ENCODE measurements around the gene MARCHF4. TPM values are rescaled to one million over a fixed set of nuclear protein-coding genes. Genes with fewer than 3 reads are reported as not detected.
A peak's percentile ranks its signal among the peaks of the same experiment; 100 is the strongest.
"Not testable (repeated sequence)": the region's sequence is repeated elsewhere in the genome, so short reads cannot be mapped to it uniquely, and the experiment has no call there.

Gene MARCHF4
- total RNA-seq, 1 donor from 2014 or later: not detected

DNA sequence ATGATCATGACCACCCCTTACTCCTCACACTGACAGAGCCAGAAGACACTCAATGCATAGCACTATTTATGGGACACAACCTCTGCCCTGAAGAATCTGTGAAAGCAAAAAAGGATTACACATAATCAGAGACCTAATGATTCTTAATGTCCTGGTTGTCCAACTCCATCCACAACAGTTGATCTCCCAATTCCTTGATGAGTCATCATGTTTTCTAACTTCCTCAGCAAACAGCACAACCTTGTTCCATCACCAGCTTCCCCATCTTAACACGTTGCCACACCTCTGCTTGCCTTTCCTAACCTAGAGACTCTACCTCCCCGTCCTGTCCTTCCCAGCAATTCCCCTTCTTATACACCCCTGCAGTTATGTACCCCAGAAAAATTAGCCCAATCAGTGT, 13.2 kb upstream of the MARCHF4 start:
- Mint-ChIP-seq H3K9me3 (peaks cover 5% of the 10 kb centered on the region), H3K27ac (no peak overlapping the region), H3K36me3 (ENCODE audit: low read depth) (no peaks in the 10 kb centered on the region), H3K27me3 (ENCODE audit: insufficient read depth) (peaks cover 7% of the 10 kb centered on the region), H3K4me3 (no peak overlapping the region), H3K4me1 (ENCODE audit: low read depth) (peaks cover 14% of the 10 kb centered on the region)
- DNase-seq (ENCODE audit: low spot score): no peak
- intact Hi-C loops (cut with micrococcal nuclease): no loop called here

DNA sequence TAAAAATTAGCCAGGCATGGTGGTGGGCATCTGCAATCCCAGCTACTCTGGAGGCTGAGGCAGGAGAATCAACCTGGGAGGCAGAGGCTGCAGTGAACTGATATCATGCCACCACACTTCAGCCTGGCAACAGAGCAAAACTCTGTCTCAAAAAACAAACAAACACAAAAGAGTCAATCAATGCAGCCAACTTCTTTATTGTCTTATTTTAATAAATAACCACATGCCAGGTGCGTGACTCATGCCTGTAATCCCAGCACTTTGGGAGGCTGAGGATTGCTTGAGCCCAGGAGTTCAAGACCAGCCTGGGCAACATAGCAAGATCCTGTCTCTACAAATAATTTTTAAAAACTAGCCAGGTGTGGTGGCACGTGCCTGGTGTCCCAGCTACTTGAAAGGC, 12.1 kb upstream of the MARCHF4 start:
- H3K36me3 Mint-ChIP-seq (ENCODE audit: low read depth); H3K4me3 Mint-ChIP-seq; H3K27me3 Mint-ChIP-seq (ENCODE audit: insufficient read depth); intact Hi-C loops (cut with micrococcal nuclease); DNase-seq (ENCODE audit: low spot score); H3K9me3 Mint-ChIP-seq; H3K27ac Mint-ChIP-seq: not testable (repeated sequence)
- peaks cover 14% of the 10 kb centered on the region for H3K4me1 Mint-ChIP-seq (ENCODE audit: low read depth)

- Mint-ChIP-seq H3K9me3 (no peaks in the 10 kb centered on the region), H3K27ac (no peak overlapping the region), H3K4me1 (ENCODE audit: low read depth) (no peaks in the 10 kb centered on the region), H3K36me3 (ENCODE audit: low read depth) (no peaks in the 10 kb centered on the region), H3K27me3 (ENCODE audit: insufficient read depth) (peaks cover 6% of the 10 kb centered on the region), H3K4me3 (no peak overlapping the region)
- intact Hi-C loops (cut with micrococcal nuclease): no loop called here
- DNase-seq (ENCODE audit: low spot score): no peak
Observed at GRCh38 chr2:216379977-216380376, 7.7 kb upstream of the MARCHF4 start.

GRCh38 chr2:216375286-216375685, 3.0 kb upstream of the MARCHF4 start:
- no peaks in the 10 kb centered on the region for H3K4me1 Mint-ChIP-seq (ENCODE audit: low read depth)
- H3K4me3 Mint-ChIP-seq: no peak overlapping the region
- DNase-seq (ENCODE audit: low spot score): no peak
- H3K27me3 Mint-ChIP-seq (ENCODE audit: insufficient read depth): peaks cover 35% of the 10 kb centered on the region
- intact Hi-C loops (cut with micrococcal nuclease): no loop called here
- no peaks in the 10 kb centered on the region for H3K9me3 Mint-ChIP-seq
- H3K36me3 Mint-ChIP-seq (ENCODE audit: low read depth): no peaks in the 10 kb centered on the region
- no peak overlapping the region for H3K27ac Mint-ChIP-seq

DNA sequence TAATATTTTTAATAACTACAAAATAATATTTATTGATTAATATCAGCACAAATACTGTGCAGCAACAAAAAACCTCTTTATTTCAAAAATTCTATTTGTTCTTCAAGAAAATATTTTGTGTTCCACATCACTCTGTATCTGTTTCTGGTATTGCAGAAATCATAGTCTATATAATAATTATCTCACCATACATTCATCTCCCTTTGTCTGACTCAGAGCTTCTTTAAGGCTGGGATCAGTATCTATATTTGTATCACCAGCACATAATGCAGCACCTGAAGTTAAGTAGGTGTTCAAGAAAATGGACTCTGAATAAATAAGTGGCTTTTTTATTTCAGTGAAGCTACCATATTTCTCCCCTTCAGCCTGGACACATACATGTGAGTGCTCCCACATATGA, 1.6 kb upstream of the MARCHF4 start:
- DNase-seq (ENCODE audit: low spot score): no peak
- Mint-ChIP-seq H3K27me3 (ENCODE audit: insufficient read depth) (peaks cover 40% of the 10 kb centered on the region), H3K27ac (no peak overlapping the region), H3K4me3 (no peak overlapping the region), H3K36me3 (ENCODE audit: low read depth) (no peaks in the 10 kb centered on the region), H3K9me3 (no peaks in the 10 kb centered on the region), H3K4me1 (ENCODE audit: low read depth) (no peaks in the 10 kb centered on the region)
- intact Hi-C loops (cut with micrococcal nuclease): no loop called here

DNA sequence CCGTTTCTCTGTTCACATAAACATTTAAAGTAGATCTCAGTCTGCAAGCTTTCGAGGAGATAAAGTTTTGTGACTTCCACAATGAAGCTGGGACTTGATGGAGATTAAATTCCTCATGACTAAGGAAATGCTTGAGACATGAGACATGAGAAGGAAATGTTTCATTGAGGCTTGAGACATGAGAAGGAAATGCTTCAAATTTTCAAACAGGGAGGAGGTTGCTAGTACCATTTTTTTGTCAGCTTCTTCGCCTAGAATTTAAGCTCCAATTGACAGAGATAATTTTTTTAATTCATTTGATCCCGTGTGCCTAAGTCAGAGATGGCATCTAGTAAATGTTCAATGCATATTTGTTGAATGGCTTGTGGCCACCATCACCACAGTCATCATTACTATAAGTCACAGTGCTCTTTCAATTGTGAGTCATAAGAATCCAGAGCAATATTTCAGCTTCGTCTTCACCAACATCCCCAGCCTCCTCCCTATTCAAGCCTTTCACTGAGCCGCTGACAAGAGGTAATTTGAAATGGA, 543 bp upstream of the MARCHF4 start:
- no peak for DNase-seq (ENCODE audit: low spot score)
- Mint-ChIP-seq H3K27me3 (ENCODE audit: insufficient read depth) (peaks cover 44% of the 10 kb centered on the region), H3K4me3 (no peak overlapping the region), H3K27ac (no peak overlapping the region), H3K4me1 (ENCODE audit: low read depth) (no peaks in the 10 kb centered on the region), H3K36me3 (ENCODE audit: low read depth) (no peaks in the 10 kb centered on the region), H3K9me3 (no peaks in the 10 kb centered on the region)
- intact Hi-C loops (cut with micrococcal nuclease): loop anchor here (1.0 kb wide), 1 partner anchor 39 kb away; the partner anchor contains the start of gene SMARCAL1

DNA sequence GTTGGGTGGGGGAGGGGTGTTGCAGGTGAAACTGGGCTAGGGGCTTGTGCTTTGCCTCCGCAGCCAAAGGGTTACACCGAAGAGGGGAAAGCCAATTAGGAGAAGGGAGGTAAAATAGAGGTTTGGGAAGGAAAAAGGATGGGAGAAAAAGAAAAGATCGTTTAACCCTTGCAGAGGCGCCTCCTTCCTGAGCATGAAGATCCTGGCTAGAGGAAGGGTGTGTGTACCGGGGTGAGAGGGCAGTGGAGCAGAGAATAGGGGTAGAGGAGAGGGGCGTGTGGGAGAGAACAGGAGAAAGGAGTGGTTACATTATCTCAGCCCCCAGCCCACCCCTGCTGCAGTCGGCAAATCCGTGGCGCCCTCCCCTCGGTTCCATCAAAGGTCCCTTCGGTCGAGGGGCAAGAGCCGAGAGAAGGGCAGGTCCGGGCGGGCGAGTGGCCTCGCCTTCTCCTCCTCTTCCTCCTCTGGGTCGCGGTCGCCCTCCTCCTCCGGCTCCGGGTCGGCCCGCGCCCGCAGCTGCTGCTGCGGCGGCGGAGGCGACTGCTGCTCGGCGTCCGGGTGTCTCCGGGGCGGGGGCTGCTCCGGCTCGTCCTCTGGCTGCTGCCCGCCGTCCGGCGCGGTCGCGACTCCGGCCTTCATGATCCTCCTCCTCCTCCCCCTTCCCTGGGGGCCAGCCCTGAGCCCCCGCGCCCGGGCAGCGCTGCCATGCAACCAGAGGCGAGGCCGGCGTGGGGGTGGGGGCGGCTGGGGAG, 1.1 kb downstream of the MARCHF4 start:
- no peaks in the 10 kb centered on the region for H3K9me3 Mint-ChIP-seq
- H3K4me1 Mint-ChIP-seq (ENCODE audit: low read depth): no peaks in the 10 kb centered on the region
- H3K27me3 Mint-ChIP-seq (ENCODE audit: insufficient read depth): peaks cover 44% of the 10 kb centered on the region
- H3K4me3 Mint-ChIP-seq: no peak overlapping the region
- no peak overlapping the region for H3K27ac Mint-ChIP-seq
- intact Hi-C loops (cut with micrococcal nuclease): no loop called here
- H3K36me3 Mint-ChIP-seq (ENCODE audit: low read depth): no peaks in the 10 kb centered on the region
- DNase-seq (ENCODE audit: low spot score): no peak

DNA sequence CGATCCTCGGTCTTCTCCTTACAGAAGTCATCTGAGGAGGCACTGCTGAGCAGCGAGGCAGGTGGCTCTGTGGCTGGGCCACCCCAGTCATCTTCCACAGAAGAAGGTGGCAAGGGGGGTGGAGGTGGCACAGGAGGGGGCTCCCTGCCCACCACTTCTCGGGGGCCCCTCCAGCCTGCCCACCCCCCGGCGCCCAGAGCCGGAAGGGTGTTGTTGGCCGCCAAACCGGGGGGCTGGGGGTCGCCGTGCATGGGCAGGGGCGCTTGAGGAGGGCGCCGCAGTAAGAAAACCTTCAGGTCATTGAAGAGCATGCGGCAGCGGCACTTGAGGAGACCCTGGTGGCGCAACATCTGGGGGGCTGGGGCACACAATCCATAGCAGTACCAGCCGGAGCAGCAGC, 2.5 kb downstream of the MARCHF4 start:
- Mint-ChIP-seq H3K27ac (peak overlapping the region; percentile 8), H3K9me3 (no peaks in the 10 kb centered on the region), H3K27me3 (ENCODE audit: insufficient read depth) (peaks cover 48% of the 10 kb centered on the region), H3K36me3 (ENCODE audit: low read depth) (no peaks in the 10 kb centered on the region), H3K4me1 (ENCODE audit: low read depth) (no peaks in the 10 kb centered on the region), H3K4me3 (no peak overlapping the region)
- no peak for DNase-seq (ENCODE audit: low spot score)
- intact Hi-C loops (cut with micrococcal nuclease): no loop called here

DNA sequence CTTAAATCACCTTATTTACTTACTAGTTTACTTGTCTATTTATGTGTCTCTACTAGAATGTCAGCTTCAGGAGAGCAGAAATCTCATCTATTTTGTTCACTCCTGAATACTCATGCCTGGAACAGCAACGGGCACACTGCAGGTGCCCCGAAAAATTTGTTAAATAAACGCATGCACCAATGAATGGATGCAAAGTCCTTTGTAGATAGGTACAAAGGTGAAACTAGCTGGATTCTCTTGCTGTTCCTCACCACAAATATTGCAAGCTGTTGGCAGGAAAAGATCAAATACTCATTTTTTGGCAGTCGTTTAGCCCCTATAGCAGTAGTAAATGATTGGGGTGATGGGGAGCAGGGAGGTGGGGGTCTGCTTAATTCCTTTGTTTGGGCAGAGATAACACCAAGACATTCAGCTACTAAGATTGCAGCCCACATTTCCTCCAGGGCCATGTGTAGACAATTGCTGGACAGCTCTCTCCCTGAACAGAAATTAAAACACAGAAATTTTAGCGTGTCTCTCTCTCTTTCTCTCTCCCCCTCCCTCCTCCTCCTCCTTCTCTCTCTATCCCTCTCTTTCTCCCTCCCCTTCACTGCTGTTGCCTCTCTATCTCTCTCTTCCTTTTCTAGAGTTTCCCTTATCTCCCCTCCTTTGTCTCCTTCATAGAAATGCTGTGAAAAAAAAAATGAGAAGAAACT, 5.4 kb downstream of the MARCHF4 start:
- DNase-seq (ENCODE audit: low spot score): no peak
- H3K27me3 Mint-ChIP-seq (ENCODE audit: insufficient read depth): peaks cover 28% of the 10 kb centered on the region
- H3K4me1 Mint-ChIP-seq (ENCODE audit: low read depth): no peaks in the 10 kb centered on the region
- intact Hi-C loops (cut with micrococcal nuclease): no loop called here
- H3K27ac Mint-ChIP-seq: no peak overlapping the region
- H3K9me3 Mint-ChIP-seq: no peaks in the 10 kb centered on the region
- no peaks in the 10 kb centered on the region for H3K36me3 Mint-ChIP-seq (ENCODE audit: low read depth)
- H3K4me3 Mint-ChIP-seq: no peak overlapping the region

- peaks cover 24% of the 10 kb centered on the region for H3K27me3 Mint-ChIP-seq (ENCODE audit: insufficient read depth)
- no peak for DNase-seq (ENCODE audit: low spot score)
Observed at GRCh38 chr2:216365518-216365917, 6.8 kb downstream of the MARCHF4 start.

GRCh38 chr2:216363221-216363620, 9.1 kb downstream of the MARCHF4 start:
- intact Hi-C loops (cut with micrococcal nuclease): no loop called here
- H3K36me3 Mint-ChIP-seq (ENCODE audit: low read depth): no peaks in the 10 kb centered on the region
- H3K27me3 Mint-ChIP-seq (ENCODE audit: insufficient read depth): peaks cover 25% of the 10 kb centered on the region
- DNase-seq (ENCODE audit: low spot score): no peak
- H3K4me1 Mint-ChIP-seq (ENCODE audit: low read depth): no peaks in the 10 kb centered on the region
- no peaks in the 10 kb centered on the region for H3K9me3 Mint-ChIP-seq
- no peak overlapping the region for H3K27ac Mint-ChIP-seq
- no peak overlapping the region for H3K4me3 Mint-ChIP-seq

More at GRCh38 chr2:216365518-216365917, 6.8 kb downstream of the MARCHF4 start:
- H3K9me3 Mint-ChIP-seq: no peaks in the 10 kb centered on the region
- H3K4me1 Mint-ChIP-seq (ENCODE audit: low read depth): no peaks in the 10 kb centered on the region
- H3K27ac Mint-ChIP-seq: no peak overlapping the region
- intact Hi-C loops (cut with micrococcal nuclease): no loop called here
- H3K4me3 Mint-ChIP-seq: no peak overlapping the region
- no peaks in the 10 kb centered on the region for H3K36me3 Mint-ChIP-seq (ENCODE audit: low read depth)

DNA sequence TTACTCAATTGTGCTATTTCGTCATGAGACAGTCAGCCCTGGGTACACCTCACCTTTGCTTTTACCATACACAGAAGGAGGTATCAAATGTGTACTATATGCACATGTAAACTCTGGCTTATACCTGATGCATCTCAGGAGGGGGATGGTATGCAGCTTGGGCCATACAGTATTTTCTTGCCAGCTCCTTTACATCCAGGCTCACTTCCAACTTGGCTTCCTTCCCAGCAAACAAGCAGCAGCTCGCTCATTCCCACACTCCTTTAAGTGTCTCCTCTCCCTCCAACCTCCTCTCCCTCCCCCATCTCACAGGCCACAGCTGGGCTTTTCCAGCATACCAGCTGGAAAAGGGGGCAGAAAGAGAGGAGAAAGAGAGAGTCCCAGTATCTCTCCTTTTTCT, 9.6 kb downstream of the MARCHF4 start:
- intact Hi-C loops (cut with micrococcal nuclease): no loop called here
- Mint-ChIP-seq H3K27ac (no peak overlapping the region), H3K36me3 (ENCODE audit: low read depth) (no peaks in the 10 kb centered on the region), H3K27me3 (ENCODE audit: insufficient read depth) (peaks cover 27% of the 10 kb centered on the region), H3K4me3 (no peak overlapping the region), H3K9me3 (no peaks in the 10 kb centered on the region), H3K4me1 (ENCODE audit: low read depth) (no peaks in the 10 kb centered on the region)
- DNase-seq (ENCODE audit: low spot score): no peak

- Mint-ChIP-seq H3K36me3 (ENCODE audit: low read depth) (no peaks in the 10 kb centered on the region), H3K27me3 (ENCODE audit: insufficient read depth) (peaks cover 16% of the 10 kb centered on the region), H3K4me1 (ENCODE audit: low read depth) (peaks cover 35% of the 10 kb centered on the region), H3K9me3 (no peaks in the 10 kb centered on the region), H3K4me3 (no peak overlapping the region), H3K27ac (no peak overlapping the region)
- DNase-seq (ENCODE audit: low spot score): no peak
- intact Hi-C loops (cut with micrococcal nuclease): no loop called here
Observed at GRCh38 chr2:216355711-216356110, 16.6 kb downstream of the MARCHF4 start.
